GM19238 (cell line): ENCODE measurements around the gene BMP8A.
"Not testable (repeated sequence)": the region's sequence is repeated elsewhere in the genome, so short reads cannot be mapped to it uniquely, and the experiment has no call there.

Experiments used
- DNase-seq: peaks from one replicate; pipeline ENCODE4 v3.0.0; 2011; ENCODE audit warnings: low spot score; ENCODE audit not compliant: insufficient read length

Gene BMP8A

DNA sequence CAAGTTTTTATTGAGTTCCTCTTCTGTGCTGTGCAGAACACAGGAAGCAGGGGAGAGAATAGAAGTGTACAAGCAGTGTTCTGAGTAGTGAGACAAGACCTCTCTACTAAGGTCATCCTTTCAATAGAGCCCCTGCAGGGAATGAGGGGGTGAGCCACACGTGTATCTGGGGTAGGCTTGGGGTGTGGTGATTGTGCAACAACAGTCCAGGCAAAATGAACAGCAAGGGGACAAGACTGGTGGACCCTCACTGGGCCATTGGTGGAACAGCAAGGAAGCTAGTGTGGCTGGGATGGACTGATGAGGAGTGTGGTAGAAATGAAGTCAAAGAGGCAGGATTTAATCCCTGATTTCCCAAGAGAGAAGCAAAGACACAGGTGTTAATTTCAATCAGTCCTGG lies 8.2 kb upstream of the BMP8A start:
- no peak for DNase-seq

DNA sequence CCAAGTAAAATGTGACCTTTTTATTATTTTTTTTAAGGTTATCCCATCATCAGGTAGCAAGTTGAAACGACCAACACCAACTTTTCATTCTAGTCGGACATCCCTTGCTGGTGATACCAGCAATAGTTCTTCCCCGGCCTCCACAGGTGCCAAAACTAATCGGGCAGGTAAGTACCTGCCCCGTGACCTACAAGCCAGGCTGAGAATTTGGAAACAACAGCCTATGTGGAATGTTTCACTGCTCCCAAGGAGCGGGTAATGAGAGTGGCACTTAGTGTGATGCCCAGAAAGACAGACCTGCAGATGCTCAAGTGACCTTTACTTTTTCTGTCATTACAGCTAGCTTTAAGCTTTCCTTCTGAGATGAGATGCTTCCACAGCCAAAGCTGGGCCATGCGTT lies 6.9 kb upstream of the BMP8A start:
- DNase-seq = no peak

DNA sequence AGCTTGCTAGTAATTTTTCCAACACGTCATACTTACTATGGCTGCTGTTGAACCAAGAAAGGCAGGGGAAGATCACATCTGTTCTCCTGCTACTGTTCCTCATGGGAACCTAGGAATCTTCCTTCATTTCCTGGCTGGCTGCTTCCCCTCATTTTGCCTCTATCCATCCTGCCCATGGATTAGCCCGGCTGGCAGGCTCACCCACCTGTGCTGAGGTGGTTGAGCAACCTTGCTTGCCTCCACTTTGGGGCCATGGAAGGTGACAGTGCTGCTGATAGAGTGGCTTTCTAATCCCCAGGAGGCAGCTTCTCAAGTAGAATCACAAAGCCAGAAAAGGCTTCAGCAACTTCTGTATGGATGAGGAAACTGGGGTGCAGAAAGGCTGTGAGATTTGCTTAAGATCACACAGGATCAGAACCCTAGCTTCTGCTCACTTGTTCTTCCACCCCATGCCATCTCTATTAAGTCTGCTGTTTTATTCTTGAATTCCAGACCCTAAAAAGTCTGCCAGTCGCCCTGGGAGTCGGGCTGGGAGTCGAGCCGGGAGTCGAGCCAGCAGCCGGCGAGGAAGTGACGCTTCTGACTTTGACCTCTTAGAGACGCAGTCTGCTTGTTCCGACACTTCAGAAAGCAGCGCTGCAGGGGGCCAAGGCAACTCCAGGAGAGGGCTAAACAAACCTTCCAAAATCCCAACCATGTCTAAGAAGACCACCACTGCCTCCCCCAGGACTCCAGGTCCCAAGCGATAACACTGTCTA lies 6.2 kb upstream of the BMP8A start:
- no peak for DNase-seq

DNA sequence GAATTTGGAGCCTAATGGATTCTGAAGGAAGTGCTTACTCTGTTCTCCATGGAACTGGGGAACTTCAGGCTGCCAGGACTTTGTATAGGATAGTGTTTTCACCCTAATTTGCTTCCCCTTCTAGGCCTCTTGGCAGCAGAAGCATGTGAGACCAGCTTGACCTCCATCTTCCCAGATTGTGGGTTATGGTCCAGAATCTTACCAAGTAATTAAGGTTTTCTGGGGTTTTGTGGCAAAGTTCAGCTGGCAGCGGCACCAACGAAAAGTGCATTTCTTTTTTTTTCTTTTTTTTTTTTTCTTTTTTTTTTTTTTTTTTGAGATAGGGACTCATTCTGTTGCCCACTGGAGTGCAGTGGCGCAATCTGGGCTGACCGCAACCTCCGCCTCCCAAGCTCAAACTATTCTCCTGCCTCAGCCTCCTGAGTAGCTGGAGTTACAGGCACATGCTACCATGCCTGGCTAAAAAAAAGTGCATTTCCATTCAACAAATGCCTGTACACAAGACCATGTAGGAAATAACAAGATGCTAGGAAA lies 3.4 kb upstream of the BMP8A start:
- DNase-seq = no peak

DNA sequence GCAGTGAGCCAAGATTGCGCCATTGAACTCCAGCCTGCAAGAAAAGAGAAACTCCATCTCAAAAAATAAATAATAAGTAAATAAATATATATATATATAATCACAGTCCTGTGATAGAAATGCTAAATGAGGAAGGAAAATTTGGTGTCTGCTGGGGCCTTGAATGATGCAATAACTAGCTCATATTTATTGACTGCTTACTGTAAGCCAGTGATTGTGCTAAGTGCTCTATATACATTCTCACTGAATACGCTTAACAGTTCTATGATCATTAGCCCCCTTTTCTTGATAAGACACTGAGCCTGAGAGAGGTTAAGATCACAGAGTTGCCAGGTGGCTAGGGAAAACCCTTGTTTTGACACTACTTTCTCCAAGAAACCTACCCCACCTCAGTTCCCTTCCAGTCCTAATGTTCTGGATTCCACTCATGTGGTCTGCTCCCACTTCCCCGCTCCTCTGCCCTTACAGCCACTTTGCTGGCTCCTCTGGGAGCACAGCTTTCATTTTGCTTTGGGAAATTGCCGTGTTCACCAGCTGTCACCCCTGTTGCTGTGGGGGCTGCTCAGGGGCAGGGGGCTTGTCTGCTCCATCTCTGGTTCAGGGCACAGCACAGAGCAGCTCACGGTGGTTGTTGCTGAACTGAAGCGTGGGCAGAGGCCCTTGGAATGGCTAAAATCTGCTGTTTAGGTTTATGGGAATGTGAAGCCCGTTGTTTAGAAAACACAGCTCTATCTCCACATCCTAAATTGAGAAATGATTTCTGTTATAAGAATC lies 2.5 kb upstream of the BMP8A start:
- DNase-seq = no peak

DNA sequence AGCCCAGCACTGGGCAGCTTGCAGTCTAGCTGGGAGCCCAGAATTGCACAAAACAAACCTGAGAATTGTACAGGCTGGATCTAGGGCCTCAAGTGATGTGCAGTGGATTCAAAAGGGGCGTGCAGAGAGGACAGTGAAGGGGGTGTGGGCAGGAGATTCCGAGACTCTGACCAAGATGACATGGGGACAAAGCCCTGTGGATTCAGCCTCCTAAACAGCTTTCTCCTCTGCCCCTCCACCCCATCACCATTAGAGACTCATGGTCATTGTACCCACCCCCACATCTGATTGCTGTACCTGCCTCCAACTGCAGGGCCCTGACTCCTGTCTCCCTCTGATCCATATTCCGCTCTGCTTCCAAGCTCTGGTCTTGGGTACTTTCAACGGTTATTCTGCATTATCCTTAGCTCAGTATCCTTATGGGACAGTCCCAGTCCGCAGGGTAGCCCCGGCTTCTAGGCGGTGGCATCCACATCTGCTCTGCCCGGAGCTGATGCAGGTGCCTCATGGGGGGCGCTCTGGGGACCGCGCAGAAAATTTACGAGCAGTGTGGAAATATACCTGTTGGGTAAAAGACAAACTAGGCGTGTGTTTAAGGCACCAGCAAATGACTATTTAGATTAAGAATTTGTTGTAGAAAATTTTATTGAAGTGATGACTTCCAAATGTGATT lies 1.7 kb upstream of the BMP8A start:
- no peak for DNase-seq

DNA sequence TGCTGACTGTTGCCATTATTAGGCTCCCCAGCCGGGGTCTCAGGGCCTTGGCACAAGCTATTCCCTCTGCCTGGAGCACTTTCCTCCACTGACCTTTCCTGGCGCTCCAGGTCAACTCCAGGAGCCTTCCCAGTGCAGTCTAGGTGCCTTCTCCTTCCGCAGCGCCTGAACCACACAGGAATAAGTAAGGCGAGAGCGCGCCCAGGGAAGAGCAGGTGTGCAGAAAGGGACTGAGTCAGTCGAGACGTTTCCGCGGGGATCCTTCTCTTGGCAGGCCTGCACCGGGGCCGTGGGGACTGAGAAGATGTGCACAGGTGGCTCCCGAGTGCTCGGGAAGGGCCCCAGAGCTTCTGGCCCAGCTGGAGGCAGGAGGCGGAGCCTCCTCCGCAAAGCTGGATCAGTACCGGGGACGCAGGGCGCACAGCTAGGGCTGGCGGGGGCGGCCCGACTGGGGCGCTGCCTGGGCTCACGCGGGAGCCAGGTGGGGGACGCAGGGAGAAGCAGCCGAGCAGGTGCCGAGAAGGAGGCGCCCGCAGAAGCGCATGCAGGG lies 765 bp upstream of the BMP8A start:
- DNase-seq = no peak

DNA sequence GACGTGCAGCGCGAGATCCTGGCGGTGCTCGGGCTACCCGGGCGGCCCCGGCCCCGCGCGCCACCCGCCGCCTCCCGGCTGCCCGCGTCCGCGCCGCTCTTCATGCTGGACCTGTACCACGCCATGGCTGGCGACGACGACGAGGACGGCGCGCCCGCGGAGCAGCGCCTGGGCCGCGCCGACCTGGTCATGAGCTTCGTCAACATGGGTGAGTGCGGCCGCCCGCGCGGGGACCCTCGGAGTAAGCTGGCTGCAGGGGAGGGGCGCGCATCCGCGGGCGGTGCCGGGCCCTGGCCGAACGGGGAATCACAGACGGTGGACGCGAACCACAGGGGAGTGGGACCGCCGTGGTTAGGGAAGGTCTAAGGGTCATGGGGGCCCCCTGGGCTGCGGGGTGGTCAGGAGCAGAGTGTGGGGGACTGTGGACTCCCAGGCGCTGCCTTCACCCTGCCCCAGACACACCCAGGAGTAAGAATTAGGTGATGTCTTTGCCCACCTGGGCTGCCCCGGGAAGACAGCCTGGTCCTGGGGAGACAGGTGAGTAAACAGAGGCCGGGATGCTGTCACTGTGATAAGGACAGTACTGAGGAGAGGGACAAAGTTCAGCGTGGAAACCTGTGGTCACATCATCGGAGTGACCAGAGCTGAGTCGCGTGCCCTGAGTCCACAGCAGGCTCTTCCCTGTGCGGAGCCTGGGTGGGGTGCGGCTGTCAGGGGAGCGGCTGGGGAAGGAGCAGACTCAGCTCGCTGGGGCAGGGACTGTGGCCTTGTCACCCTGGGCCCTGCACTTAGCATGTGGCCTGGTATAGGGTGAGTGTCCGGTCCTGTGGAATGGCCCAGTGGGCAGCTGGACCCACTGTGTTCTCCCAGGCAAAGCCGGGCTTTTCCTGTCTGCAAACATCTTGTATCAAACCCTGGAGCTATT lies 944 bp downstream of the BMP8A start:
- not testable (repeated sequence) for DNase-seq

DNA sequence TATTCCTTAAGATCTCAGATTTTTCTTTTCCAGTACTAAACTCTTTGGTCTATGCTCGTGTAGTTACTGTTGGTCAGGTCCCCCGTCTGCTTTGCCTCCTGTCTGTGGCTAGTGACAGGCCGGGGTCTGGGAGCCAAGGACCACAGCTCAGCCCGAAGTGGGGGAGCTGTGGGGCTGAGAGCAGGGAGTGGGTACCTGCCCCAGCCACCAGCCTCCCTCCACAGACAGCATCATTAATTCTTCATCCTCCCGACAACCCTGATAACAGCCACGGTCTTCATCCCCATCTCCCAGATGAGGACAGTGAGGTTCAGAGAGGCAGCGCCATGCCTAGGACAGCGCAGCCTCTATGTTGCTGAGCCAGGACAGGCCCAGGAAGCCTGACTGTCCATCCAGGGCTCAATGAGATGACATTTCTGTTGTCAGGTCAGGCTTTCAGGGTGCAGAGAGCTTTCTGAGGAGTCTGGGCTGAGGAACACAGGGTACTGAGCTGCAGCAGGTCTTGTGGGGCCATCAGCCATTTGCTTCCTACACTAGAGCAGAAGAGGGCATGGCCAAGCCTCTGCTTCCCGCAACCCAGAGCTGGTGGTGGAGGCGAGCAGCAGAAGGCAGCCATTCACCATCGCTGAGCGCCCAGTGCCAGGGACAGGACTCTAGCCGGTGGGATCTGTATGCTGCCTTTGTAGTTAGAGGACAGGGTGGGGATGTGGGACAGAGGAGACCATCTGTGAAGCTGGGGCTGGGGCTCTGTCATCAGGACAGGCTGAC lies 1.8 kb downstream of the BMP8A start:
- not testable (repeated sequence) for DNase-seq

DNA sequence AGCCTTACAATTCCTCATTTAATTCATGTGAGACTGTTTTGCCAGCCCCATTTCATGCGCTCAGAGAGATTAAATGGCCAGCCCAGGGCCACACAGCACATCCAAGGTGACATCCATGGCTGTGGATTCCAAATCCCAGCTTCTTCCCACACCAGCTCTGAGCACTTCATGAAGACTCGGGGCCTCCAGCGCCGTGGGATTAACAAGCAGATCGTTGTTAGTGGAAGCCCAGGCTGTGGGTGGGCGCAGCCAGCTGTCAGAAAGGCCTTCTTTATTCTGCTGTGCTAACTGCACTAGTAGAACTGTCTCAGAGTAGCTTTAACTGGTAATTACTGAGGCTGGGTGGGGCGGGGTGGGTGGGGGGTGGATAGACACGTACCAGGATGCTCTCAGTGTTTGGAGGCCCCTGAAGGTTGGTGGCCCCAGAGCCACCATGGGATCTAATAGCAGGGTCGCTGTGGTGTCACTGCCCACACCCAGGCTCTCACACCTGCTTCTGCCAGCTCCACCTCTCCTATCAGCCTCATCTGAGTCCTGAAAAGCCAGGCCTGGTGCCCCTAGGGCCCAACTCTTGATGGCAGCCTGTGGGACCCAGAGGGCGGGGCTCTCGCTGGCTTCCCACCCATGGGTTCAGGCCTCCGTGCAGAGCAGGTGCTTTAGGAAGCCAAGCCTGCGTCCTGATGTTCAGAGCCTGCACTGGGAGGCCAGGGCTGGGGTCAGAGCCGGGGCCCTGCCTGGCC lies 3.4 kb downstream of the BMP8A start:
- DNase-seq = no peak

DNA sequence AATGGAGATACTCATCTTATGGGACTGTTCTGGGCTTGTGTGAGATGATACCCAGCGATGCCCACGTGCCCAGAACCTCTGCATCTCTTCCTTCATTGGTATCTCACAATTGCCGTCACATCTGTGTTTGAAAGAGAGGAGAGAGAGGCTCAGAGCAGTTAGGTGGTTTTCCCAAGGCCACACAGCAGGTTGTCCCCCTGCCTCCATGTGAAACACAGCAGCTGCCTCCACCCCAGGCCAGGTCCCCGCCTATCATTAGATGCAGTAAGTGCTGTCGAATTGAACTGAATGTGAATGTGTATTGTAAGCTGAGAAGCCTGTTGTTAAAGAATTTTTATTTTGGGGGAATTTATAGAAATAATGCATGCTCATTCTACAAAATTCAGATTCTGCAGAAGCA lies 5.1 kb downstream of the BMP8A start:
- DNase-seq = not testable (repeated sequence)

DNA sequence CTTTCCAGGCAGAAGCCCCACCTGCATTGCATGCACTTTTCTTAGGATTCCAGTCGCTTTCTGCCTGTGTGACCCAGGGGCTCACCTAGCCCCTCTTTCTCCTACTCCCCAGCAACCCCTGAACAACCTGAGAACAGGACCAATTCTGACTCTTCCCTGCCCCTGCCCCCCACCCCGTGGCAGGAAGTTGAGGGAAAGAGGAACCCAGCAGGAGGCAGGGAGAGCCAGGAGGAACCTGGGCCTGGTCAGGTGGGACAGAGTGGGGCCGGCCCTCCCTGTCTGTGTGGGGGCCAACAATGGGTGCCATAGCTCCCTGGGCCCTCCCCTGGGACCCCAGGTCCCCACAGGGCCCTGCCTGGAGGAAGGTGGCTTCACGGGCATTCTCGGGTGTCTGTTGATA lies 6.1 kb downstream of the BMP8A start:
- DNase-seq = no peak

DNA sequence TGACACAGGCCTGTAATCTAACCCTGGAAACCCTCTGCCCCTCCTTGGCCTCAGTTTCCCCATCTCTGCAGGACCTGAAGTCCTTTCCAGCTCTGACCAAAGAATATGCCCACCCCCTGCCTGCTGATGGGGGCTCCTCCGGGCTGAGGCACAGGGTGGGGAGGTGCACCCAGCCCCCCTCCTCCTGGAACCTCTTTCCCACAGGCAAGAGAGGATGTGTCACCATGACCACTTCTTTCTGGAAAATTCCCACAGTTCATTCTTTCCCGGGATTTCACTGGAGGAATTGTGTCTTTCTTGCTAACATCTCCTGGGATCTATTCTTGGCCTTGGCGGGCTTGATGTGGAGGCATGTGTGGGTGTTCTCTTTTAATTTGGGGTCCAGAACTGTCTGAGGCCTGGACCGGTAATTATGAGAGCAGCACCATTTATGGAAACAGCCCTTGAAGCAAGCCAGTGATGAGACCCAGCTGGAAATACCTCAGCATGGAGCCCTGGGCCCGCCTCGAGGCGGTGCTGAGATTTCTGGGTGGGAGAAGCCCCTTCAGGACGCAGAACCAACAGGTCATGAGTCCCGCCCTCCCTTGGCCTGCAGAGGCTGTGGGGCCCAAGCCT lies 6.8 kb downstream of the BMP8A start:
- DNase-seq = not testable (repeated sequence)

DNA sequence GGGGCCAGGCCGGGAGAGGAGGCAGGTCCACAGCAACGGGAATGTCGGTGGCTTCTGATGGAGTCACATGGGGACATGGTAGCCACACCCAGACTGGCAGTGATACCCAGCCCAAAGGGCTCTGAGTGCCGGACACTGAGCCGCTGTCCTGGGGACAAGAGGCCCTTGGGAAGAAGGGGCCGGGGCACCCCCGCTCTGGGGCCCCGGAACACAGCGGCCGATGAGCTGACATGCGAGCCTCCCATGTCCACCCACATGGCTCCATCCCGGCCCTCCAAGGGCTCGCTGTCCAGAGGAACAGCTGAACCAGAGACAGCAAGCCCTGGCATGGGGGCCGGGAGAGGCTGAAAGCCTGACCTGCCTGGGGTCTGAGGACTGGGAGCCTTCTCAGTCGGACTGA lies 7.4 kb downstream of the BMP8A start:
- DNase-seq = not testable (repeated sequence)

DNA sequence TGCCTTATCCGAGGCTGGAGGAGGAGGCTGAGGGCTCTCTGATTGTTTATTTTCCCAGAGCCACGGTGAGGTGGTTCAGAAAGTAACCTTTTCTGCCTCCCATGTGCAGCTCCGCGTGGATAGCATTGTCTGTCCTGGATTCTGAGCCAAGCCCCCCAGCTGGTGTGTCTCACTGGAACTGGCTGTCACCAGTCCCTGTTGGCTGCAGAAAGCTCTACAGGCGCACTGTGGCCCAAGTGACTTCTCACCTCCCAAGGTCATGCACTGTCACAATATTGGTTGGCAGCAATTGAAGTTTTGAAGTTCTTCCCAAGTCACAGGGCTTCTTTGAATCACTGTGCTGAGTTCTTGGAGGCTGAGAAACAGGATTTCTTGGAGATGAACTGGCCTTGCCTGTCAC lies 8.2 kb downstream of the BMP8A start:
- DNase-seq = no peak

DNA sequence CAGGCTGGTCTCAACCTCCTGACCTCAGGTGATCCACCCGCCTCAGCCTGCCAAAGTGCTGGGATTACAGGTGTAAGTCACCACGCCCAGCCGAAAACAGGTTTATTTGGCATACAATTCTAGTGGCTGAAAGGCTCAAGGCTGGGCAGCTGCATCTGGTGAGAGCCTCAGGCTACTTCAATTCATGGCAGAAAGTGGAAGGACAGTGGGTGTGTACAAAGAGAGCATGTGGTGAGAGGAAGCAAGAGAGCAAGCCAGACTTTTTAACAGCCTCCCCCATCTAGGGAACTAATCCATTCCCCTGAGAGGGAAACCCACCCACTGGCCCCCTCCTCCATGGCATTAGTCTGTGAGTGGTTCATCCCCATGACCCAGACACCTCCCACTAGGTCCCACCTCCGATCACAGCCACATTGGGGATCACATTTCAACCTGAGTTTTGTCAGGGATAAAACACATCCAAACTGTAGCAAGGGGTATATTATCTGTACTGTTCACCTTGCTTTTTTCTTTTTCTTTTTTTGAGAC lies 9.5 kb downstream of the BMP8A start:
- no peak for DNase-seq

DNA sequence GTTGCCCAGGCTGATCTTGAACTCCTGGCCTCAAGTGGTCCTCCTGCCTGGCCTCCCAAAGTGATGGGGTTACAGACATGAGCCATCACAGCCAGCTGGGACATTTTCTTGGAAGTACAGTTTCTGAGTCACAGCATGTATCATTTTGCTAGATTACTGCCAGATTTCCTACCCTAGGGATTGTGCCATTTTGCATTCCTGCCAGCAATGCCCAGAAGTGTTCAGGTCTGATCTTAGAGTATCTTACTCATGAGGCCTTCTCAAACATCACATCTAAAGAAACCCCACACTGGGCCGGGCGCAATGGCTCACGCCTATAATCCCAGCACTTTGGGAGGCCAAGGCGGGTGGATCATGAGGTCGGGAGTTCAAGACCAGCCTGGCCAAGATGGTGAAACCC lies 10.2 kb downstream of the BMP8A start:
- DNase-seq = no peak

DNA sequence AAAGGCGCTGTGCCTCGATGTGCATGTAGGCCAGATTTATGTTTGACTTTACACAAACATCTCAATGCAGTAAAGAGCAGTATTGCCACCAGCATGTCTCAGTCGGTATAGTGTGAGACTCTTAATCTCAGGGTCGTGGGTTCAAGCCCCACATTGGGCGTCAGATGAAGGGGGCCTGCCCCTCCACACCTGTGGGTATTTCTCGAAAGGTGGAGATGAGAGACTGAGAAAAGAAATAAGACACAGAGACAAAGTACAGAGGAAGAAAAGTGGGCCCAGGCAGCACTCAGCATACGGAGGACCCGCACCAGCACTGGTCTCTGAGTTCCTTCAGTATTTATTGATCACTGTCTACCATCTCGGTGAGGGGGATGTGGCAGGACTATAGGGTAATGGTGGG lies 13.0 kb downstream of the BMP8A start:
- DNase-seq = not testable (repeated sequence)

DNA sequence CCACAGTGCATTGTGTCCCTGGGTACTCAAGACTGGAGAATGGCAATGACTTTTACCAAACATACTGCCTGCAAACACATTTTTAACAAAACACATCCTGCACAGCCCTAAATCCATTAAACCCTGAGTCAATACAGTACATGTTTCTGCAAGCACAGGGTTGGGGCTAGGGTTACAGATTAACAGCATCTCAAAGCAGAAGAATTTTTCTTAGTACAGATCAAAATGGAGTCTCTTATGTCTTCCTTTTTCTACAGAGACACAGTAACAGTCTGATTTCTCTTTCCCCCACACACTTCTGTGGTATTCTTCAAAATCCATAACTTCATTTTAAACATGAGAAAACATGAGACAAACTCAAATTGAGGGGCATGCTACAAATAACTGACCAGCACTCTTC lies 13.9 kb downstream of the BMP8A start:
- DNase-seq = no peak
